Osteoblast (primary cell): ENCODE results near the gene RAMP3. TPM values are rescaled to one million over a fixed set of nuclear protein-coding genes. Genes with fewer than 3 reads are reported as not detected.

Experiments used
- DNase-seq: peaks from one replicate; pipeline ENCODE4 v3.0.0; 2011; ENCODE audit warnings: low spot score, mixed read lengths; ENCODE audit not compliant: insufficient read length; ENCODE audit errors: missing footprints
- H2AFZ ChIP-seq: 2 replicates; pipeline ENCODE4 v1.6.0; 2011; ENCODE audit warnings: mild to moderate bottlenecking, low read length
- H3K27ac ChIP-seq: 2 replicates; pipeline ENCODE4 v1.5.1; 2011; ENCODE audit warnings: mild to moderate bottlenecking, low read depth, low read length, moderate library complexity
- H3K27me3 ChIP-seq: 2 replicates; pipeline ENCODE4 v1.6.0; 2012; ENCODE audit warnings: mild to moderate bottlenecking, control low read depth, inconsistent platforms, low read length, moderate library complexity; ENCODE audit not compliant: insufficient read depth
- H3K36me3 ChIP-seq: 2 replicates; pipeline ENCODE4 v1.5.1; 2011; ENCODE audit warnings: mild to moderate bottlenecking, low read length, control low read depth, moderate library complexity; ENCODE audit not compliant: insufficient read depth
- H3K4me1 ChIP-seq: 2 replicates; pipeline ENCODE4 v1.5.1; 2011; ENCODE audit warnings: mild to moderate bottlenecking, low read length, control low read depth, moderate library complexity; ENCODE audit not compliant: insufficient read depth
- H3K4me2 ChIP-seq: 2 replicates; pipeline ENCODE4 v1.6.0; 2011; ENCODE audit warnings: mild to moderate bottlenecking, low read length; ENCODE audit not compliant: insufficient read depth
- H3K4me3 ChIP-seq: fragments of 200-600 bp; sonication (generic); 3 replicates; pipeline ENCODE4 v1.5.1; 2012; ENCODE audit warnings: mild to moderate bottlenecking, low read length, inconsistent platforms; ENCODE audit not compliant: insufficient read depth
- H3K79me2 ChIP-seq: 2 replicates; pipeline ENCODE4 v1.6.0; 2012; ENCODE audit warnings: mild to moderate bottlenecking, low read length, control low read depth, inconsistent platforms; ENCODE audit not compliant: insufficient read depth
- H3K9me3 ChIP-seq: 2 replicates; pipeline ENCODE4 v1.5.1; 2011; ENCODE audit warnings: low read depth, low read length, control low read depth
- H4K20me1 ChIP-seq: 2 replicates; pipeline ENCODE4 v1.6.0; 2012; ENCODE audit warnings: mild to moderate bottlenecking, low read length, control low read depth; ENCODE audit not compliant: insufficient read depth
- CTCF ChIP-seq: IDR thresholded peaks from 2 replicates; pipeline ENCODE4 v1.5.1; 2011; ENCODE audit warnings: mild to moderate bottlenecking, low read depth, low read length, moderate library complexity; ENCODE audit errors: extremely low read depth
- total RNA-seq: library from RNA; depleted of rRNA; stranded (reverse); fragments of >200 nt; gene quantifications from 2 replicates; pipeline ENCODE4 v1.2.3, GENCODE V29; 2012

The RAMP3 gene
- total RNA-seq, 1 donor = not detected

- Histone ChIP-seq H3K4me1 (no peaks in the 10 kb centered on the region), H3K27me3 (peaks cover 38% of the 10 kb centered on the region)
- TF ChIP-seq CTCF = no peak
Observed at GRCh38 chr7:45148653-45148973, 9.0 kb upstream of the RAMP3 start.

GRCh38 chr7:45149606-45150005 is 8.0 kb upstream of the RAMP3 start:
- H4K20me1 ChIP-seq = no peaks in the 10 kb centered on the region
- no peaks in the 10 kb centered on the region for H3K36me3 ChIP-seq
- H3K27ac ChIP-seq = no peak overlapping the region
- H3K27me3 ChIP-seq = peaks cover 38% of the 10 kb centered on the region
- no peak overlapping the region for H3K4me2 ChIP-seq
- no peaks in the 10 kb centered on the region for H3K79me2 ChIP-seq
- no peak overlapping the region for H2AFZ ChIP-seq
- H3K4me1 ChIP-seq = no peaks in the 10 kb centered on the region
- H3K9me3 ChIP-seq = no peaks in the 10 kb centered on the region
- H3K4me3 ChIP-seq = no peak overlapping the region
- TF ChIP-seq CTCF = no peak
- DNase-seq = no peak

More at GRCh38 chr7:45148653-45148973, 9.0 kb upstream of the RAMP3 start:
- Histone ChIP-seq H3K4me2 (no peak overlapping the region), H3K36me3 (no peaks in the 10 kb centered on the region), H2AFZ (no peak overlapping the region), H3K27ac (no peak overlapping the region), H3K4me3 (no peak overlapping the region), H3K9me3 (no peaks in the 10 kb centered on the region), H3K79me2 (no peaks in the 10 kb centered on the region), H4K20me1 (no peaks in the 10 kb centered on the region)
- no peak for DNase-seq

- H3K36me3 ChIP-seq = no peaks in the 10 kb centered on the region
Observed at GRCh38 chr7:45150199-45150598, 7.4 kb upstream of the RAMP3 start.

GRCh38 chr7:45151131-45151684 is 6.4 kb upstream of the RAMP3 start:
- H4K20me1 ChIP-seq = no peaks in the 10 kb centered on the region
- H2AFZ ChIP-seq = no peak overlapping the region
- no peaks in the 10 kb centered on the region for H3K4me1 ChIP-seq
- H3K4me3 ChIP-seq = no peak overlapping the region
- DNase-seq = no peak
- TF ChIP-seq CTCF = no peak
- no peaks in the 10 kb centered on the region for H3K79me2 ChIP-seq
- no peaks in the 10 kb centered on the region for H3K36me3 ChIP-seq
- H3K27me3 ChIP-seq = peaks cover 37% of the 10 kb centered on the region
- no peak overlapping the region for H3K27ac ChIP-seq
- no peaks in the 10 kb centered on the region for H3K9me3 ChIP-seq
- no peak overlapping the region for H3K4me2 ChIP-seq

More at GRCh38 chr7:45150199-45150598, 7.4 kb upstream of the RAMP3 start:
- Histone ChIP-seq H3K4me3 (no peak overlapping the region), H3K27me3 (peaks cover 34% of the 10 kb centered on the region), H3K4me2 (no peak overlapping the region), H3K9me3 (no peaks in the 10 kb centered on the region), H3K79me2 (no peaks in the 10 kb centered on the region), H4K20me1 (no peaks in the 10 kb centered on the region), H3K4me1 (no peaks in the 10 kb centered on the region), H2AFZ (peak overlapping the region; percentile 15), H3K27ac (no peak overlapping the region)
- no peak for TF ChIP-seq CTCF
- DNase-seq = no peak
